ENCODE results near the gene FAM13A. TPM values are rescaled to one million over a fixed set of nuclear protein-coding genes. Genes with fewer than 3 reads are reported as not detected.

Gene FAM13A
- polyA plus RNA-seq, 1 of the 3 experiments (the other 2 are of a cell fraction), result 0.67 TPM

GRCh38 chr4:88797725-88798124 lies 259.3 kb downstream of the FAM13A start:
- CTCF ChIA-PET, result no interaction called here
- H3K9me3 ChIP-seq, result no peaks in the 10 kb centered on the region
- H3K27ac ChIP-seq (ENCODE audit: low read depth in 2 of 2, low read length in 1 of 2), result no peak overlapping the region
- H3K27me3 ChIP-seq (ENCODE audit: insufficient read depth), result no peaks in the 10 kb centered on the region
- POLR2A ChIA-PET, result no interaction called here
- no peak overlapping the region for H3K4me3 ChIP-seq (ENCODE audit: low read depth in 2 of 2, low read length in 1 of 2)
- TF ChIP-seq TCF12 (IDR thresholded peaks at IDR 0.05), result no peak
- TF ChIP-seq PBX3 (IDR thresholded peaks at IDR 0.05), result no peak
- TF ChIP-seq MXI1 (IDR thresholded peaks at IDR 0.05; ENCODE audit: low read depth, low read length), result no peak
- no peak for TF ChIP-seq ZBTB33 (IDR thresholded peaks at IDR 0.05; ENCODE audit: borderline replicate concordance, low read depth)
- H4K20me1 ChIP-seq (ENCODE audit: insufficient read depth), result no peaks in the 10 kb centered on the region
- no peaks in the 10 kb centered on the region for H3K4me1 ChIP-seq (ENCODE audit: control insufficient read depth in 1 of 2, insufficient read depth in 2 of 2, low read depth in 1 of 2, low read length in 1 of 2)
- no peak overlapping the region for H3K4me2 ChIP-seq
- no peaks in the 10 kb centered on the region for H3K79me2 ChIP-seq (ENCODE audit: insufficient read depth)
- H3F3A ChIP-seq (replicated peaks; ENCODE audit: insufficient read depth), result peaks cover 5% of the 10 kb centered on the region
- H3K9ac ChIP-seq, result no peak overlapping the region
- no peak for DNase-seq
- no peak overlapping the region for H2AFZ ChIP-seq (ENCODE audit: low read depth)
- H3K9me2 ChIP-seq, result no peaks in the 10 kb centered on the region
- no peaks in the 10 kb centered on the region for H3K36me3 ChIP-seq (replicated peaks in 1 of 2; ENCODE audit: control insufficient read depth in 1 of 2, insufficient read depth in 2 of 2, low read length in 1 of 2)

GRCh38 chr4:88796545-88796944 lies 260.4 kb downstream of the FAM13A start:
- no peak overlapping the region for H2AFZ ChIP-seq (ENCODE audit: low read depth)
- CTCF ChIA-PET, result interaction anchor here (1.3 to 1.6 kb wide), 2 partner anchors 10 to 22 kb away, joined by 3 to 5 read pairs; no protein-coding TSS in a partner anchor
- H3K36me3 ChIP-seq (replicated peaks in 1 of 2; ENCODE audit: control insufficient read depth in 1 of 2, insufficient read depth in 2 of 2, low read length in 1 of 2), result no peaks in the 10 kb centered on the region
- 0 out of 4 replicates have a peak, but pooled peaks cover 0 to 4% of the 10 kb centered on the region in 2 experiments for H3K4me1 ChIP-seq (ENCODE audit: control insufficient read depth in 1 of 2, insufficient read depth in 2 of 2, low read depth in 1 of 2, low read length in 1 of 2)
- no peaks in the 10 kb centered on the region for H3K79me2 ChIP-seq (ENCODE audit: insufficient read depth)
- H3K9ac ChIP-seq, result no peak overlapping the region
- no peaks in the 10 kb centered on the region for H3K27me3 ChIP-seq (ENCODE audit: insufficient read depth)
- 85% methylated on average over 1 of the region's 1 CpG for WGBS (ENCODE audit: low lambda C conversion rate)
- no peak overlapping the region for H3K4me2 ChIP-seq
- no peak for TF ChIP-seq TEAD4 (IDR thresholded peaks at IDR 0.05; ENCODE audit: borderline replicate concordance, insufficient read depth)
- TF ChIP-seq RCOR1 (IDR thresholded peaks at IDR 0.05; ENCODE audit: low read length), result no peak
- H3K9me2 ChIP-seq, result no peaks in the 10 kb centered on the region
- peaks cover 15% of the 10 kb centered on the region for H3F3A ChIP-seq (replicated peaks; ENCODE audit: insufficient read depth)
- POLR2A ChIA-PET, result no interaction called here
- H3K4me3 ChIP-seq (ENCODE audit: low read depth in 2 of 2, low read length in 1 of 2), result no peak overlapping the region
- no peaks in the 10 kb centered on the region for H3K9me3 ChIP-seq
- H4K20me1 ChIP-seq (ENCODE audit: insufficient read depth), result no peaks in the 10 kb centered on the region
- H3K27ac ChIP-seq (ENCODE audit: low read depth in 2 of 2, low read length in 1 of 2), result no peak overlapping the region
- no peak for DNase-seq

- ChIA-PET POLR2A (no interaction called here), CTCF (interaction anchor here (1.1 kb wide), 2 partner anchors 89 to 230 kb away, joined by 3 read pairs; no protein-coding TSS in a partner anchor)
- Histone ChIP-seq H2AFZ (ENCODE audit: low read depth) (no peak overlapping the region), H3K36me3 (replicated peaks in 1 of 2; ENCODE audit: control insufficient read depth in 1 of 2, insufficient read depth in 2 of 2, low read length in 1 of 2) (no peaks in the 10 kb centered on the region), H3K9me3 (no peaks in the 10 kb centered on the region), H3K4me2 (no peak overlapping the region), H3K27me3 (ENCODE audit: insufficient read depth) (no peaks in the 10 kb centered on the region), H3K4me3 (ENCODE audit: low read depth in 2 of 2, low read length in 1 of 2) (no peak overlapping the region), H3K79me2 (ENCODE audit: insufficient read depth) (no peaks in the 10 kb centered on the region), H3K4me1 (ENCODE audit: control insufficient read depth in 1 of 2, insufficient read depth in 2 of 2, low read depth in 1 of 2, low read length in 1 of 2) (0 out of 4 replicates have a peak, but pooled peaks cover 0 to 4% of the 10 kb centered on the region in 2 experiments), H3K27ac (ENCODE audit: low read depth in 2 of 2, low read length in 1 of 2) (no peak overlapping the region), H4K20me1 (ENCODE audit: insufficient read depth) (no peaks in the 10 kb centered on the region), H3F3A (replicated peaks; ENCODE audit: insufficient read depth) (peaks cover 15% of the 10 kb centered on the region), H3K9me2 (no peaks in the 10 kb centered on the region), H3K9ac (no peak overlapping the region)
- no peak for DNase-seq
- TF ChIP-seq EP300 (IDR thresholded peaks at IDR 0.05; ENCODE audit: borderline replicate concordance in 1 of 2, low read depth in 1 of 2, low read length in 1 of 2) (no peak), FOSL2 (IDR thresholded peaks at IDR 0.05; ENCODE audit: borderline replicate concordance, low read depth) (no peak), EZH2phosphoT487 (IDR thresholded peaks at IDR 0.05; ENCODE audit: borderline replicate concordance, low read depth) (no peak), IRF3 (IDR thresholded peaks at IDR 0.05; ENCODE audit: low read depth, low read length) (no peak), PBX3 (IDR thresholded peaks at IDR 0.05) (no peak), GABPA (IDR thresholded peaks at IDR 0.05; ENCODE audit: low read depth) (no peak), CHD2 (IDR thresholded peaks at IDR 0.05; ENCODE audit: low read length, partially characterized antibody) (no peak), USF1 (IDR thresholded peaks at IDR 0.05; ENCODE audit: borderline replicate concordance, low read depth) (no peak)
These were observed 262.0 kb downstream of the FAM13A start for GRCh38 chr4:88794952-88795351.
